Endothelial cell of umbilical vein (primary cell): Measurements from ENCODE around the gene PAPPA. TPM values are rescaled to one million over a fixed set of nuclear protein-coding genes. Genes with fewer than 3 reads are reported as not detected.

Experiments
- BruUV-seq: library from RNA; stranded (reverse); fragments of 400-500 nt; replicated peaks from 2 replicates; lab custom pipeline; 2021; lab: Mats Ljungman, UMichigan
- CTCF ChIA-PET: fragments of 300-600, 350-600 bp; sonication (Branson Sonifier 250); formaldehyde crosslinking; loops from one replicate; lab custom pipeline; 2021; ENCODE audit warnings: antibody characterized with exemption, inconsistent platforms; lab: Charles Lee
- POLR2A ChIA-PET: fragments of 300-600, 350-600 bp; sonication (Branson Sonifier 250); formaldehyde crosslinking; loops from one replicate; lab custom pipeline; 2021; ENCODE audit warnings: antibody characterized with exemption, inconsistent platforms; lab: Charles Lee
- DNase-seq: peaks from one replicate; pipeline ENCODE4 v3.0.0-alpha.2; 2011; ENCODE audit warnings: low read depth, low spot score
- FAIRE-seq: peaks from 2 replicates; lab custom pipeline; 2011; peaks lifted over from hg19 to GRCh38; lab: Jason Lieb, UNC
- H2AFZ ChIP-seq: 2 replicates; pipeline ENCODE4 v1.6.0; 2012; ENCODE audit warnings: low read depth, low read length, control low read depth, inconsistent platforms
- H3K27ac ChIP-seq: 2 replicates; pipeline ENCODE4 v1.5.1; 2011; ENCODE audit warnings: low read depth, mild to moderate bottlenecking, control low read depth, low read length, moderate library complexity; ENCODE audit not compliant: insufficient read depth
- H3K27me3 ChIP-seq, 2 experiments: 2 replicates each; pipeline versions ENCODE4 v1.6.0 to v1.6.1; 2011; ENCODE audit warnings: low read length in 2 of 2, mixed read lengths in 1 of 2; ENCODE audit not compliant: control insufficient read depth in 2 of 2, insufficient read depth in 2 of 2
- H3K36me3 ChIP-seq, 2 experiments: 2 replicates in 1 of 2; 3 replicates in 1 of 2; pipeline ENCODE4 v1.5.1; 2011; ENCODE audit warnings: low read length in 2 of 2, mild to moderate bottlenecking in 1 of 2, moderate library complexity in 1 of 2; ENCODE audit not compliant: control insufficient read depth in 2 of 2, insufficient read depth in 2 of 2; ENCODE audit errors: extremely low read depth in 1 of 2
- H3K4me1 ChIP-seq: 3 replicates; pipeline ENCODE4 v1.5.1; 2011; ENCODE audit warnings: mild to moderate bottlenecking, low read length; ENCODE audit not compliant: control insufficient read depth, insufficient read depth; ENCODE audit errors: extremely low read depth
- H3K4me2 ChIP-seq: 2 replicates; pipeline ENCODE4 v1.6.1; 2011; ENCODE audit warnings: low read length, control low read depth, mixed read lengths; ENCODE audit not compliant: insufficient read depth
- H3K4me3 ChIP-seq, 3 experiments: fragments of 200-600 bp in 1 of 3; sonication (generic), shearing (Covaris generic) in 1 of 3; replicated peaks in 1 of 3; 2 replicates each; pipeline ENCODE4 v1.5.1; 2011 to 2016; ENCODE audit warnings: control low read depth in 3 of 3, low read length in 3 of 3, mild to moderate bottlenecking in 2 of 3, inconsistent platforms in 1 of 3, low read depth in 1 of 3, moderate library complexity in 1 of 3; ENCODE audit not compliant: insufficient read depth in 1 of 3
- H3K79me2 ChIP-seq: 2 replicates; pipeline ENCODE4 v1.6.0; 2012; ENCODE audit warnings: low read length, inconsistent platforms; ENCODE audit not compliant: control insufficient read depth, insufficient read depth
- H3K9ac ChIP-seq: replicated peaks from 2 replicates; pipeline ENCODE3; 2011; ENCODE audit warnings: low read length, control low read depth; ENCODE audit not compliant: insufficient read depth; ENCODE audit errors: extremely low read depth
- H3K9me1 ChIP-seq: replicated peaks from 3 replicates; pipeline ENCODE4 v1.6.0; 2011; ENCODE audit warnings: mild to moderate bottlenecking, low read length; ENCODE audit not compliant: control insufficient read depth, insufficient read depth; ENCODE audit errors: extremely low read depth
- H3K9me3 ChIP-seq: replicated peaks from 2 replicates; pipeline ENCODE4 v1.5.1; 2012; ENCODE audit warnings: low read length, inconsistent platforms; ENCODE audit not compliant: control insufficient read depth, insufficient read depth
- H4K20me1 ChIP-seq: replicated peaks from 2 replicates; pipeline ENCODE3; 2011; ENCODE audit warnings: mild to moderate bottlenecking, low read length; ENCODE audit not compliant: control insufficient read depth, insufficient read depth; ENCODE audit errors: extremely low read depth
- EZH2 ChIP-seq: IDR thresholded peaks from 2 replicates; pipeline ENCODE4 v1.6.1; 2012; ENCODE audit warnings: borderline replicate concordance, low read depth, mild to moderate bottlenecking, moderate library complexity, low read length, inconsistent platforms; ENCODE audit not compliant: severe bottlenecking
- FOS ChIP-seq: IDR thresholded peaks from 2 replicates; pipeline ENCODE4 v1.6.1; 2011; ENCODE audit warnings: mild to moderate bottlenecking, low read length, moderate library complexity, borderline replicate concordance; ENCODE audit not compliant: insufficient read depth
- GATA2 ChIP-seq: IDR thresholded peaks from 2 replicates; pipeline ENCODE4 v1.7.0; 2011; ENCODE audit warnings: low read depth, mild to moderate bottlenecking, moderate library complexity, mixed read lengths, low read length; ENCODE audit not compliant: insufficient read length, insufficient read depth
- JUN ChIP-seq: IDR thresholded peaks from 2 replicates; pipeline ENCODE4 v1.6.1; 2011; ENCODE audit warnings: borderline replicate concordance, low read depth; ENCODE audit not compliant: insufficient read length, insufficient read depth
- MYC ChIP-seq: IDR thresholded peaks from one replicate; pipeline ENCODE4 v1.6.1; 2011; ENCODE audit warnings: mild to moderate bottlenecking, low read depth, low read length
- POLR2A ChIP-seq: IDR thresholded peaks from 2 replicates; pipeline ENCODE4 v1.6.1; 2012; ENCODE audit warnings: low read depth, mild to moderate bottlenecking, control low read depth, low read length
- POLR2AphosphoS5 ChIP-seq: IDR thresholded peaks from 2 replicates; pipeline ENCODE4 v1.6.1; 2012; ENCODE audit warnings: low read depth, mild to moderate bottlenecking, control low read depth, low read length, moderate library complexity; ENCODE audit not compliant: insufficient read depth
- dilution Hi-C: fragments of 300-500 bp; cut with MboI; formaldehyde crosslinking; loops from one replicate; pipeline ENCODE4 v1.15.0; 2019; ENCODE audit warnings: low sequenced_read_pairs; ENCODE audit not compliant: extremely low pct_ligation_motif_present
- intact Hi-C: fragments of 100-400 bp; cut with micrococcal nuclease; formaldehyde crosslinking; loops from one replicate; pipeline ENCODE4 v1.10.0; 2022
- polyA plus RNA-seq, 4 experiments: library from polyadenylated mRNA; depleted of rRNA in 3 of 4; stranded (reverse) in 3 of 4; unstranded in 1 of 4; fragments of >200 nt; gene quantifications; 2 replicates each; pipeline versions ENCODE4 v1.2.1 to v1.2.3, GENCODE V29; 2011 to 2012; ENCODE audit warnings: missing spikeins in 1 of 4
- total RNA-seq: library from RNA; stranded (reverse); gene quantifications from 2 replicates; pipeline ENCODE4 v1.2.3, GENCODE V29; 2021
- TF ChIP-seq, protein P1 (sequence below), 2 donors: IDR thresholded peaks; 1 replicate in 1 of 2; 2 replicates in 1 of 2; pipeline ENCODE4 v1.5.1; 2011; ENCODE audit warnings: low read length in 2 of 2, mild to moderate bottlenecking in 2 of 2, moderate library complexity in 2 of 2, control low read depth in 1 of 2, inconsistent platforms in 1 of 2, low read depth in 1 of 2; ENCODE audit not compliant: insufficient read depth in 1 of 2; ENCODE audit errors: extremely low read depth in 1 of 2
- TF ChIP-seq, protein P2 (sequence below): IDR thresholded peaks from 2 replicates; pipeline ENCODE4 v1.6.1; 2011; ENCODE audit not compliant: insufficient read depth, insufficient read length

Gene PAPPA
- total and polyA plus RNA-seq, 2 donors (not counting 3 experiments of a cell fraction or from before 2014, with no cell fraction given) = 0.13 to 0.41 TPM

DNA sequence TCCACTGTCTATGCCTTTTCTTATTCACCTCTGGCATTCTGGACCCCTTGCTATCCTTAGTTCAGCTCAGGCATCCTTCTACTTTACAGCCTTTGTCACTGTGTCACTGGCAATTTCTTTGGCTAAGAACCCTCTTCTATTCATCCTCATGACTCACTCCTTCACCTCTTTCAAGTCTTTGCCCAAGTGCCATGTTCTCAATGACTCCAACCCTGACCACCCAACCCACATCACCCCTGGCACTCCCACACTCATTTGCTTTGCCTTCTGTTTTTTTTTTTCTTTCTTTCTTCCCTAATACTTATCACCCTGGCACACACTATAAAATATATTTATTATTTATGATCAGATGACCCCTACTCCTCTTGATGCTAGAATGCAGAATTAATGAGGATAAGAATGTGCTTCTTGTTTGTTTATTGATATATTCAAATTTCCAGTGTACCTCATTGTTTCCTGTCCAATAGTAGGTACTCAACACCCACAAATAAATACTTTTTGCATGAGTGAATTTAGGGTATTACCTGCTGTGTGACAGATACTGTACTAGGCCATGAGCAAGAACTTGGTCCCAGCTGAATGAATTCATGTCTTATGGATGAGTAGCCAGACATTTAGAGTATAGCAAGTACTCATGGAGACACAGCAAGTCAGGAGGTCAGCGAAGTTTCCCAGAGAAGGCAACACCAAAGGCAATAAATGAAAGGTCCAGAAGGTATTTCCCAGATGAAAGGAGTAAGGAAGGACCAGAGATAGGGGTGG is 236.1 kb downstream of the PAPPA start:
- no TSS peak for BruUV-seq
- ChIA-PET POLR2A (no interaction called here), CTCF (no interaction called here)
- H3K9me3 ChIP-seq = peaks cover 2% of the 10 kb centered on the region
- H3K4me3 ChIP-seq = no peak overlapping the region
- no peaks in the 10 kb centered on the region for H3K27me3 ChIP-seq
- H3K79me2 ChIP-seq = no peaks in the 10 kb centered on the region
- H3K4me1 ChIP-seq = no peaks in the 10 kb centered on the region
- dilution Hi-C loops = no loop called here
- no peak overlapping the region for H3K27ac ChIP-seq
- H3K9ac ChIP-seq = no peak overlapping the region
- intact Hi-C loops = no loop called here
- H4K20me1 ChIP-seq = no peaks in the 10 kb centered on the region
- H3K4me2 ChIP-seq = no peak overlapping the region
- H3K36me3 ChIP-seq = no peaks in the 10 kb centered on the region
- no peak for FAIRE-seq
- TF ChIP-seq GATA2 (no peak), POLR2AphosphoS5 (no peak), POLR2A (no peak), MYC (no peak), FOS (no peak), JUN (no peak), EZH2 (no peak)
- TF ChIP-seq, protein P1, sequence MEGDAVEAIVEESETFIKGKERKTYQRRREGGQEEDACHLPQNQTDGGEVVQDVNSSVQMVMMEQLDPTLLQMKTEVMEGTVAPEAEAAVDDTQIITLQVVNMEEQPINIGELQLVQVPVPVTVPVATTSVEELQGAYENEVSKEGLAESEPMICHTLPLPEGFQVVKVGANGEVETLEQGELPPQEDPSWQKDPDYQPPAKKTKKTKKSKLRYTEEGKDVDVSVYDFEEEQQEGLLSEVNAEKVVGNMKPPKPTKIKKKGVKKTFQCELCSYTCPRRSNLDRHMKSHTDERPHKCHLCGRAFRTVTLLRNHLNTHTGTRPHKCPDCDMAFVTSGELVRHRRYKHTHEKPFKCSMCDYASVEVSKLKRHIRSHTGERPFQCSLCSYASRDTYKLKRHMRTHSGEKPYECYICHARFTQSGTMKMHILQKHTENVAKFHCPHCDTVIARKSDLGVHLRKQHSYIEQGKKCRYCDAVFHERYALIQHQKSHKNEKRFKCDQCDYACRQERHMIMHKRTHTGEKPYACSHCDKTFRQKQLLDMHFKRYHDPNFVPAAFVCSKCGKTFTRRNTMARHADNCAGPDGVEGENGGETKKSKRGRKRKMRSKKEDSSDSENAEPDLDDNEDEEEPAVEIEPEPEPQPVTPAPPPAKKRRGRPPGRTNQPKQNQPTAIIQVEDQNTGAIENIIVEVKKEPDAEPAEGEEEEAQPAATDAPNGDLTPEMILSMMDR (IDR thresholded peaks at IDR 0.05; ENCODE audit: extremely low read depth in 1 of 2, insufficient read depth in 1 of 2, low read depth in 1 of 2, low read length in 2 of 2) = no peak
- TF ChIP-seq, protein P2, sequence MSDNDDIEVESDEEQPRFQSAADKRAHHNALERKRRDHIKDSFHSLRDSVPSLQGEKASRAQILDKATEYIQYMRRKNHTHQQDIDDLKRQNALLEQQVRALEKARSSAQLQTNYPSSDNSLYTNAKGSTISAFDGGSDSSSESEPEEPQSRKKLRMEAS = no peak
- no peaks in the 10 kb centered on the region for H3K9me1 ChIP-seq
- DNase-seq = no peak
- H2AFZ ChIP-seq = no peak overlapping the region
